GM12874 (cell line): Measurements from ENCODE around the gene SPATA24.
A peak's percentile ranks its signal among the peaks of the same experiment; 100 is the strongest.

Experiments
- TF ChIP-seq, protein P1 (sequence below): IDR thresholded peaks from 2 replicates; pipeline ENCODE4 v1.5.1; 2011; ENCODE audit warnings: low read depth, mild to moderate bottlenecking, control low read depth, low read length, moderate library complexity; ENCODE audit not compliant: insufficient read depth

Gene SPATA24

DNA sequence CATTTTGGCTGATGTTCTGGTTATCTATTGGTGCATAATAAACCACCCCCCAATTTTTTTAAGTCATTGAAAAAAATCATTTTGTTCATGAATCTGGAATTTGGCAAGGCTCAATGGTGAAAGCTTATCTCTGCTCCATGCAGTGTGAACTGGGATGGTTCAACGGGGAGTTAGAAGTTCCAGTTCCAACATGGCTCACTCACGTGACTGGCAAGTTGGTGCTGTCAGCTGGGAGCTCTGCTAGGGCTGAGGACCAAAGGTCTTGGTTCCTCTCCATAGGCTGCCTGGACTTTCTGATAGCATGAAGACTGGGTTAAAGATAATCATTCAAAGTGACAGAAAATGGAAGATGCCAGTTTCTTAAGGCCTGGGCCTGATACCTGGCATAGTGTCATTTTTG lies 3.1 kb upstream of the SPATA24 start:
- TF ChIP-seq, protein P1, sequence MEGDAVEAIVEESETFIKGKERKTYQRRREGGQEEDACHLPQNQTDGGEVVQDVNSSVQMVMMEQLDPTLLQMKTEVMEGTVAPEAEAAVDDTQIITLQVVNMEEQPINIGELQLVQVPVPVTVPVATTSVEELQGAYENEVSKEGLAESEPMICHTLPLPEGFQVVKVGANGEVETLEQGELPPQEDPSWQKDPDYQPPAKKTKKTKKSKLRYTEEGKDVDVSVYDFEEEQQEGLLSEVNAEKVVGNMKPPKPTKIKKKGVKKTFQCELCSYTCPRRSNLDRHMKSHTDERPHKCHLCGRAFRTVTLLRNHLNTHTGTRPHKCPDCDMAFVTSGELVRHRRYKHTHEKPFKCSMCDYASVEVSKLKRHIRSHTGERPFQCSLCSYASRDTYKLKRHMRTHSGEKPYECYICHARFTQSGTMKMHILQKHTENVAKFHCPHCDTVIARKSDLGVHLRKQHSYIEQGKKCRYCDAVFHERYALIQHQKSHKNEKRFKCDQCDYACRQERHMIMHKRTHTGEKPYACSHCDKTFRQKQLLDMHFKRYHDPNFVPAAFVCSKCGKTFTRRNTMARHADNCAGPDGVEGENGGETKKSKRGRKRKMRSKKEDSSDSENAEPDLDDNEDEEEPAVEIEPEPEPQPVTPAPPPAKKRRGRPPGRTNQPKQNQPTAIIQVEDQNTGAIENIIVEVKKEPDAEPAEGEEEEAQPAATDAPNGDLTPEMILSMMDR, result no peak

- TF ChIP-seq, protein P1, result no peak
Observed at GRCh38 chr5:139404484-139404840, 573 bp upstream of the SPATA24 start.

DNA sequence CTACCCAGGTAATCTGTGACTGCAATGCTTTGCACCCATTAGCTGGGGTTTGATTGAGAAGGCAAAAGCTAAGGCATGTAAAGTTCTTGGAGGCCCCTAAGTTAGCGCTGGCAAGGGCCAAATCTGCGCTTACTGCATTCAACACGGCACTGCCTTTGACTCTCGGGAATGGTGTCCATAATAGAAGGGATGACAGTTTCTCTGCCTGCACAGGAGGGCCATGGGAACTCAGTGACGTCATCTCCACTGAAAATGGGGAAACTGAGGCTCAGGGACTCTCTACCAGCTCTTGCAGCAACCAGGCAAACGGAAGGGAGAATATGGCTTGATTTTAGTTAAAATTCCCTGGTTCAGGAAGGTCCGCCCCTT lies 487 bp downstream of the SPATA24 start:
- TF ChIP-seq, protein P1, result no peak

DNA sequence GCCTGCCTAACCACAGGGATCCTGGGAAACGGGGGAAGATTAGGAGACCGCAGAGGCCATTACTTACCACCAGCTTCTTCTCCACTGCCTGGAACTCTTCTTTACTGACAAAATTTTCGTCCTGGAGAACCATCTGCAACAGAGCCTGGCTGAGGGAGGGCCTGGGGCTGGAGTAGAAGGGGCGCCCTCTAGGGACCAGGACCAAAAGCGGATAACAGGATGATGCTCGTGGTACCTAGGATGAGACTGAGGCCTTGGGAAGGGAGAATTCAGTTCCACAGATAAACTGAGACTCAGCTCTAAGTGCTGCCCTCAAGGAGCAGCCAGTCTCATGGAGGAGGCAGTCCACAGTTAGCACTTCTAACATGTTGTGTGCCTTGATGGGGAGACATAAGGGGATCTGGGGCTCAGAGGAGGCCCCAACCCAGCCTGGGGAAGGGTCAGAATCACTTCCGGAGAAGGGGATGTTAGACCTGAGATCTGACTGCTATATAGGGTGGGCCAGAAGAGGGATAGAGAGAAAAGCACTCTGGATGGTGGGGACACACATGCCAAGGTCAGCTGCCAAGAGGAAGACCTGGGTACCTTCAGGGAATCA lies 1.2 kb downstream of the SPATA24 start:
- TF ChIP-seq, protein P1, result peak; percentile 55

DNA sequence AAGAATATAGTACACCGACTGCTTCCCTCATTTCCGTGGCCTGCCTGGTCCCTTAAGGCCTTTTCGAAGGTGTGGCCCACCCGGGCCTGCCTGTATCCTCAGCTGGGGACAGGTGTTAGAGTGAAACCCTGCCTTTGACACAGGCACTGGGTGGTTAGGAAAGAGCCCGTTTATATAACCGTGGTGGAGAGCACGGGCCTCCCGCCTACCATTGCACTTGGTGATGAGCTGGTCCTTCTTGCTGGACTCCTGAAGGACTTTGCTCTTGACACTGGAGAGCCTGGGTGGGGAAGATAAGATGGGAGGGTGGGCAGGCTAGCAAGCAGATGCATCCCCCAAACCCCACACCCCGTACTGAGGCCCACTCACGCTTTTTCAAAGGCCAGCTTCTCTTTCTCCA lies 2.3 kb downstream of the SPATA24 start:
- TF ChIP-seq, protein P1, result no peak

DNA sequence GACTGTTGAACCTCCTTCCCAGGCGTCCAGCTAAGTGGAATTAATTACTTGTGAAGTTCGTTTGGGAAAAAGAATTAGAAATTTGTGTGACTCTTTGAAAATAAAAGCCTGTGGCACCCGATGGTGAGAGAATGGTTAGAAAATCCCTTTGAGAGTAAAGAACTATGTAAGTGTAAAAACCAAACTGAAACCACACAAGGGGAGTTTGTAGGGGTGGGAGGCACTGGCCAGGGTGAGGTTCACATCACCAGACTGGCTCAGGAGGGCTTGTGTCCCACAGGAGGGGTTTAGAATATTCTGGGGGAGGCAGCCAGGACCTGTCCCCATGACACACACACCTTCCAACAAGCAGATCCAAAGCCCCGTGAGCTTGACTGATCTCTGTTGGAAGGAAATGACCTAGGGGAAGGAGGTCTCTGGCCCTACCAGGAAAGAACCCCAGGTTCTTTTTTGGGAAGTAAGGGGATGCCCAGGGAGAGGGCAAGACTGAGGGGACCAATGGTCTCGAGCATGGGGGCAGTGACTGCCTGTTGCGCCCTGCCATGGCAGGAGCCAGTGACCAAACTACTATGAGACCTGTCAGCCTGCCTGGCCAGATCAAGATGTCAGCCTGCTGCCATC lies 4.3 kb downstream of the SPATA24 start:
- TF ChIP-seq, protein P1, result no peak

DNA sequence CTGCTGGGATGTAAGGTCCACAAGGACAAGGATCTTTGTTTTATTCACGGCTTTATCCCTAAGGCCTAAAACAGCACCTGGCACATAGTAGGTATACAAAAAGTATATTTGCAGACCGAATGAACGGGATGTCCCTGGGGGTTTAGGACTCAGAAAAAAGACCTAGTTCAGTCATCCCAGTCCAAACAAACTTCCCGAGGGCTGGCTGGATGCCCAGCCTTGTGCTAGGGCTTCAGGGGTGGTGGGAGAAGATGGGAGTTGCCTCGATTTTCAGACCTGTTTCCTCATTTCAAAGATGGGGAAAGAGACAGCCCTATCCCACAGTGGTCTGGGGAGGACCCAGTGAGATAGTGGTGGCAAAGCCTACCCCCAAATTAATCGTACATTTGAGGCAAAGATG lies 6.0 kb downstream of the SPATA24 start:
- TF ChIP-seq, protein P1, result no peak
